H9 (cell line): ENCODE results near the gene ITPR2. TPM values are rescaled to one million over a fixed set of nuclear protein-coding genes. Genes with fewer than 3 reads are reported as not detected.

ENCODE experiments used
- DNase-seq: peaks from one replicate; pipeline ENCODE4 v3.0.0-alpha.2; 2017
- H2AFZ ChIP-seq: one replicate; pipeline ENCODE4 v1.6.1; 2013; ENCODE audit warnings: mild to moderate bottlenecking, low read length, control low read depth, moderate library complexity
- H2AK5ac ChIP-seq: 2 replicates; pipeline ENCODE4 v1.6.1; 2013; ENCODE audit warnings: low read length, control low read depth, mixed read lengths; ENCODE audit not compliant: insufficient read length
- H2BK120ac ChIP-seq: one replicate; pipeline ENCODE4 v1.6.1; 2013; ENCODE audit warnings: low read depth, mild to moderate bottlenecking, low read length, control low read depth, inconsistent platforms; ENCODE audit not compliant: poor library complexity, severe bottlenecking
- H2BK12ac ChIP-seq: 2 replicates; pipeline ENCODE4 v1.6.1; 2013; ENCODE audit warnings: low read length, control low read depth, mixed read lengths, low read depth; ENCODE audit not compliant: insufficient read length
- H2BK15ac ChIP-seq: 2 replicates; pipeline ENCODE4 v1.6.1; 2013; ENCODE audit warnings: low read depth, low read length, control low read depth
- H2BK20ac ChIP-seq: one replicate; pipeline ENCODE4 v1.6.1; 2013; ENCODE audit warnings: low read depth, mild to moderate bottlenecking, low read length, control low read depth, inconsistent platforms; ENCODE audit not compliant: poor library complexity, severe bottlenecking
- H2BK5ac ChIP-seq: 2 replicates; pipeline ENCODE4 v1.6.1; 2013; ENCODE audit warnings: low read length, control low read depth, mixed read lengths; ENCODE audit not compliant: insufficient read length
- H3K14ac ChIP-seq: 2 replicates; pipeline ENCODE4 v1.6.1; 2013; ENCODE audit warnings: low read length, control low read depth; ENCODE audit not compliant: insufficient read depth
- H3K18ac ChIP-seq: 2 replicates; pipeline ENCODE4 v1.6.1; 2013; ENCODE audit warnings: low read depth, mild to moderate bottlenecking, mixed read lengths, low read length, control low read depth; ENCODE audit not compliant: insufficient read length
- H3K23ac ChIP-seq: 2 replicates; pipeline ENCODE4 v1.6.1; 2013; ENCODE audit warnings: low read length, control low read depth, mixed read lengths, low read depth; ENCODE audit not compliant: insufficient read length
- H3K23me2 ChIP-seq: 2 replicates; pipeline ENCODE4 v1.6.1; 2013; ENCODE audit warnings: low read depth, mild to moderate bottlenecking, mixed read lengths, low read length, control low read depth; ENCODE audit not compliant: insufficient read length, poor library complexity, severe bottlenecking
- H3K27ac ChIP-seq: 2 replicates; pipeline ENCODE4 v1.5.1; 2013; ENCODE audit warnings: low read length, control low read depth, mixed read lengths, low read depth; ENCODE audit not compliant: insufficient read length
- H3K27me3 ChIP-seq: 2 replicates; pipeline ENCODE4 v1.6.1; 2013; ENCODE audit warnings: low read length, control low read depth, inconsistent platforms; ENCODE audit not compliant: insufficient read depth
- H3K4ac ChIP-seq: 2 replicates; pipeline ENCODE4 v1.6.1; 2013; ENCODE audit warnings: low read depth, mild to moderate bottlenecking, control low read depth, inconsistent platforms, low read length, moderate library complexity
- H3K4me1 ChIP-seq: 2 replicates; pipeline ENCODE4 v1.6.1; 2013; ENCODE audit warnings: low read length, control low read depth, inconsistent platforms; ENCODE audit not compliant: insufficient read depth
- H3K4me2 ChIP-seq: 2 replicates; pipeline ENCODE4 v1.6.1; 2013; ENCODE audit warnings: low read length, control low read depth, mixed read lengths; ENCODE audit not compliant: insufficient read length, insufficient read depth
- H3K56ac ChIP-seq: 2 replicates; pipeline ENCODE4 v1.6.1; 2013; ENCODE audit warnings: low read depth, mild to moderate bottlenecking, mixed read lengths, low read length, control low read depth; ENCODE audit not compliant: insufficient read length
- H3K79me1 ChIP-seq: 2 replicates; pipeline ENCODE4 v1.6.1; 2013; ENCODE audit warnings: low read depth, mild to moderate bottlenecking, moderate library complexity, low read length, control low read depth, inconsistent platforms; ENCODE audit not compliant: insufficient read depth, poor library complexity, severe bottlenecking
- H3K79me2 ChIP-seq: 2 replicates; pipeline ENCODE4 v1.6.1; 2013; ENCODE audit warnings: low read length, control low read depth, inconsistent platforms; ENCODE audit not compliant: insufficient read depth
- H3K9ac ChIP-seq: 2 replicates; pipeline ENCODE4 v1.6.1; 2013; ENCODE audit warnings: low read length, control low read depth, mixed read lengths; ENCODE audit not compliant: insufficient read length; ENCODE audit errors: extremely low read depth
- H3K9me3 ChIP-seq: one replicate; pipeline ENCODE4 v1.6.1; 2013; ENCODE audit warnings: low read depth, low read length, inconsistent platforms; ENCODE audit not compliant: control insufficient read depth
- H3T11ph ChIP-seq: one replicate; pipeline ENCODE4 v1.6.1; 2013; ENCODE audit warnings: mild to moderate bottlenecking, low read length, control low read depth, inconsistent platforms
- H4K20me1 ChIP-seq: one replicate; pipeline ENCODE4 v1.6.1; 2013; ENCODE audit not compliant: control insufficient read depth, insufficient read length, insufficient read depth
- H4K5ac ChIP-seq: 2 replicates; pipeline ENCODE4 v1.6.1; 2013; ENCODE audit warnings: low read depth, mild to moderate bottlenecking, mixed read lengths, low read length, control low read depth; ENCODE audit not compliant: insufficient read length
- H4K8ac ChIP-seq: replicated peaks from 2 replicates; pipeline ENCODE4 v1.6.1; 2013; ENCODE audit warnings: low read length, control low read depth, mixed read lengths, low read depth; ENCODE audit not compliant: insufficient read length
- H4K91ac ChIP-seq: 2 replicates; pipeline ENCODE4 v1.6.1; 2013; ENCODE audit warnings: low read depth, mild to moderate bottlenecking, moderate library complexity, mixed read lengths, low read length, control low read depth; ENCODE audit not compliant: insufficient read length
- H3K27ac Mint-ChIP-seq, 3 experiments: 2 replicates in 2 of 3; 3 replicates in 1 of 3; pipeline ENCODE4 v1.8.0; 2020 to 2021; ENCODE audit warnings: mixed read lengths in 3 of 3, mild to moderate bottlenecking in 1 of 3, moderate library complexity in 1 of 3
- H3K27me3 Mint-ChIP-seq: 2 replicates; pipeline ENCODE4 v1.8.0; 2021; ENCODE audit warnings: low read depth, mild to moderate bottlenecking, moderate library complexity, mixed read lengths
- H3K36me3 Mint-ChIP-seq, 3 experiments: 2 replicates in 2 of 3; 3 replicates in 1 of 3; pipeline ENCODE4 v1.8.0; 2020 to 2021; ENCODE audit warnings: low read depth in 3 of 3, mixed read lengths in 3 of 3; ENCODE audit not compliant: insufficient read depth in 1 of 3
- H3K4me1 Mint-ChIP-seq, 2 experiments: 2 replicates each; pipeline ENCODE4 v1.8.0; 2020; ENCODE audit warnings: mixed read lengths in 2 of 2
- H3K4me3 Mint-ChIP-seq, 2 experiments: 2 replicates in 1 of 2; 3 replicates in 1 of 2; pipeline ENCODE4 v1.8.0; 2020 to 2021; ENCODE audit warnings: mild to moderate bottlenecking in 2 of 2, mixed read lengths in 2 of 2, moderate library complexity in 1 of 2
- H3K9me3 Mint-ChIP-seq, 2 experiments: 2 replicates in 1 of 2; 3 replicates in 1 of 2; pipeline ENCODE4 v1.8.0; 2020; ENCODE audit warnings: mild to moderate bottlenecking in 2 of 2, mixed read lengths in 2 of 2, moderate library complexity in 1 of 2
- total RNA-seq: library from RNA; stranded (reverse); gene quantifications from 2 replicates; pipeline ENCODE4 v1.2.1, GENCODE V29; 2021
- TF ChIP-seq, protein P1 (sequence below): fragments of 200-600 bp; sonication (generic); conservative IDR thresholded peaks from 3 replicates; pipeline ENCODE4 v1.8.0; 2021; ENCODE audit warnings: antibody characterized with exemption, mild to moderate bottlenecking

Gene ITPR2
- total RNA-seq, 1 experiment from 2014 or later: 14.8 TPM

DNA sequence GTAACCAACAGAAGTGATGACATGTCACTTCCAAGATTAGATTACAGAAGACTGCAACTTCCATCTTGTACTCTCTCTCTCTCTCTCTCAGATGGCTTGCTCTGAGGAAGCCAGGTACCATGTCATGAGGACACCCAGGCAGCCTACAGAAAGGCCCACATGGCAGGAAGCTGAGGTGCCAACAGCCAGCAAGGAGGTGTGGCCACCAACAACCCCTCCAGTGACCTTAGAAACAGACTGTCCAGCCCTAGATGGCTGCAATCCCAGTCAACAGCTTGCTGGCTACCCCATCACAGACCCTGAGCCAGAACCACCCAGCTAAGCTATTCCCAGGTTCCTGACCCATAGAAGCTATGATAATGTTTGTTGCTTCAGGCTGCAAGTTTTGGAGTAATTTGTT lies 178.4 kb downstream of the ITPR2 start:
- no peak overlapping the region for H3K4me3 Mint-ChIP-seq
- DNase-seq: no peak

More for the DNA sequence above, 178.4 kb downstream of the ITPR2 start:
- Histone ChIP-seq H2AK5ac (no peak overlapping the region), H2AFZ (no peak overlapping the region), H3K9ac (no peak overlapping the region), H4K91ac (no peak overlapping the region), H3K27me3 (no peaks in the 10 kb centered on the region), H2BK120ac (no peak overlapping the region), H3K4ac (no peak overlapping the region), H4K8ac (no peak overlapping the region), H3K27ac (no peak overlapping the region), H2BK12ac (no peak overlapping the region), H3K79me1 (no peaks in the 10 kb centered on the region), H3K4me1 (no peaks in the 10 kb centered on the region), H3K9me3 (no peaks in the 10 kb centered on the region), H3K79me2 (no peaks in the 10 kb centered on the region), H3K56ac (no peak overlapping the region), H3K4me2 (no peak overlapping the region), H2BK20ac (no peak overlapping the region), H2BK15ac (no peak overlapping the region), H2BK5ac (no peak overlapping the region), H4K20me1 (no peaks in the 10 kb centered on the region), H3K14ac (no peak overlapping the region), H3K18ac (no peak overlapping the region), H4K5ac (no peak overlapping the region), H3K23ac (no peak overlapping the region), H3T11ph (no peak overlapping the region), H3K23me2 (no peaks in the 10 kb centered on the region)
- Mint-ChIP-seq H3K27ac (peak overlapping the region in 2 of 3 experiments; percentile 37; a peak in 2 of 7 replicates), H3K36me3 (peaks cover 30 to 44% (median 44%) of the 10 kb centered on the region in 3 experiments), H3K27me3 (no peaks in the 10 kb centered on the region), H3K9me3 (peaks cover 12 to 14% of the 10 kb centered on the region in 2 experiments; a peak in 4 of 5 replicates), H3K4me1 (peaks cover 4 to 6% of the 10 kb centered on the region in 2 experiments)
- TF ChIP-seq, protein P1, sequence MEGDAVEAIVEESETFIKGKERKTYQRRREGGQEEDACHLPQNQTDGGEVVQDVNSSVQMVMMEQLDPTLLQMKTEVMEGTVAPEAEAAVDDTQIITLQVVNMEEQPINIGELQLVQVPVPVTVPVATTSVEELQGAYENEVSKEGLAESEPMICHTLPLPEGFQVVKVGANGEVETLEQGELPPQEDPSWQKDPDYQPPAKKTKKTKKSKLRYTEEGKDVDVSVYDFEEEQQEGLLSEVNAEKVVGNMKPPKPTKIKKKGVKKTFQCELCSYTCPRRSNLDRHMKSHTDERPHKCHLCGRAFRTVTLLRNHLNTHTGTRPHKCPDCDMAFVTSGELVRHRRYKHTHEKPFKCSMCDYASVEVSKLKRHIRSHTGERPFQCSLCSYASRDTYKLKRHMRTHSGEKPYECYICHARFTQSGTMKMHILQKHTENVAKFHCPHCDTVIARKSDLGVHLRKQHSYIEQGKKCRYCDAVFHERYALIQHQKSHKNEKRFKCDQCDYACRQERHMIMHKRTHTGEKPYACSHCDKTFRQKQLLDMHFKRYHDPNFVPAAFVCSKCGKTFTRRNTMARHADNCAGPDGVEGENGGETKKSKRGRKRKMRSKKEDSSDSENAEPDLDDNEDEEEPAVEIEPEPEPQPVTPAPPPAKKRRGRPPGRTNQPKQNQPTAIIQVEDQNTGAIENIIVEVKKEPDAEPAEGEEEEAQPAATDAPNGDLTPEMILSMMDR: no peak
